NCI-H748 treated with DMSO at 0.1 percent for 48 hours (cell line): ENCODE data around the gene GDPGP1.

ENCODE experiments used
- DNase-seq: peaks from one replicate; lab custom pipeline; 2025; lab: John Stamatoyannopoulos, UW

Gene GDPGP1

GRCh38 chr15:90205050-90205848, 28.8 kb upstream of the GDPGP1 start:
- DNase-seq, result no peak

GRCh38 chr15:90205886-90206285, 28.1 kb upstream of the GDPGP1 start:
- DNase-seq, result no peak

- DNase-seq, result no peak
Measured at GRCh38 chr15:90207252-90207651, 26.8 kb upstream of the GDPGP1 start.

GRCh38 chr15:90208356-90208755, 25.7 kb upstream of the GDPGP1 start:
- DNase-seq, result no peak

GRCh38 chr15:90209591-90209990, 24.4 kb upstream of the GDPGP1 start:
- DNase-seq, result no peak

- DNase-seq, result no peak
Measured at GRCh38 chr15:90210593-90210992, 23.4 kb upstream of the GDPGP1 start.

GRCh38 chr15:90211009-90211408, 23.0 kb upstream of the GDPGP1 start:
- DNase-seq, result no peak

GRCh38 chr15:90211440-90212143, 22.4 kb upstream of the GDPGP1 start:
- DNase-seq, result no peak

- DNase-seq, result no peak
Measured at GRCh38 chr15:90212221-90213098, 21.5 kb upstream of the GDPGP1 start.

- DNase-seq, result no peak
Measured at GRCh38 chr15:90213122-90213817, 20.7 kb upstream of the GDPGP1 start.

GRCh38 chr15:90213818-90214204, 20.2 kb upstream of the GDPGP1 start:
- DNase-seq, result no peak

- DNase-seq, result no peak
Measured at GRCh38 chr15:90214553-90215196, 19.3 kb upstream of the GDPGP1 start.

GRCh38 chr15:90217671-90218394, 16.2 kb upstream of the GDPGP1 start:
- no peak for DNase-seq

GRCh38 chr15:90219421-90220141, 14.4 kb upstream of the GDPGP1 start:
- no peak for DNase-seq

- DNase-seq, result peak; percentile 5
Measured at GRCh38 chr15:90221246-90221900, 12.6 kb upstream of the GDPGP1 start.

GRCh38 chr15:90222547-90222946, 11.5 kb upstream of the GDPGP1 start:
- DNase-seq, result no peak

- DNase-seq, result no peak
Measured at GRCh38 chr15:90223441-90224165, 10.4 kb upstream of the GDPGP1 start.

GRCh38 chr15:90225047-90225446, 9.0 kb upstream of the GDPGP1 start:
- DNase-seq, result no peak
